ENCODE measurements around the gene SH2D1B.

DNA sequence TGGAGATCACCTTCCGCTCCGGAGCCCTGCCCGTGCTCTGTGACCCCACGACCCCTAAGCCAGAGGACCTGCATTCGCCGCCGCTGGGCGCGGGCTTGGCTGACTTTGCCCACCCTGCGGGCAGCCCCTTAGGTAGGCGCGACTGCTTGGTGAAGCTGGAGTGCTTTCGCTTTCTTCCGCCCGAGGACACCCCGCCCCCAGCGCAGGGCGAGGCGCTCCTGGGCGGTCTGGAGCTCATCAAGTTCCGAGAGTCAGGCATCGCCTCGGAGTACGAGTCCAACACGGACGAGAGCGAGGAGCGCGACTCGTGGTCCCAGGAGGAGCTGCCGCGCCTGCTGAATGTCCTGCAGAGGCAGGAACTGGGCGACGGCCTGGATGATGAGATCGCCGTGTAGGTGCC is 44.9 kb downstream of the SH2D1B start:
- TF ChIP-seq POLR2AphosphoS5 (IDR thresholded peaks at IDR 0.05) = no peak
- TF ChIP-seq, protein P1, sequence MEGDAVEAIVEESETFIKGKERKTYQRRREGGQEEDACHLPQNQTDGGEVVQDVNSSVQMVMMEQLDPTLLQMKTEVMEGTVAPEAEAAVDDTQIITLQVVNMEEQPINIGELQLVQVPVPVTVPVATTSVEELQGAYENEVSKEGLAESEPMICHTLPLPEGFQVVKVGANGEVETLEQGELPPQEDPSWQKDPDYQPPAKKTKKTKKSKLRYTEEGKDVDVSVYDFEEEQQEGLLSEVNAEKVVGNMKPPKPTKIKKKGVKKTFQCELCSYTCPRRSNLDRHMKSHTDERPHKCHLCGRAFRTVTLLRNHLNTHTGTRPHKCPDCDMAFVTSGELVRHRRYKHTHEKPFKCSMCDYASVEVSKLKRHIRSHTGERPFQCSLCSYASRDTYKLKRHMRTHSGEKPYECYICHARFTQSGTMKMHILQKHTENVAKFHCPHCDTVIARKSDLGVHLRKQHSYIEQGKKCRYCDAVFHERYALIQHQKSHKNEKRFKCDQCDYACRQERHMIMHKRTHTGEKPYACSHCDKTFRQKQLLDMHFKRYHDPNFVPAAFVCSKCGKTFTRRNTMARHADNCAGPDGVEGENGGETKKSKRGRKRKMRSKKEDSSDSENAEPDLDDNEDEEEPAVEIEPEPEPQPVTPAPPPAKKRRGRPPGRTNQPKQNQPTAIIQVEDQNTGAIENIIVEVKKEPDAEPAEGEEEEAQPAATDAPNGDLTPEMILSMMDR (IDR thresholded peaks at IDR 0.05) = no peak
- no peak for TF ChIP-seq POLR2A (IDR thresholded peaks at IDR 0.05)

Data from upper lobe of left lung (tissue), 4 donors.